HG03045 (cell line): Measurements from ENCODE around the gene NUFIP1.
"Not testable (repeated sequence)": the region's sequence is repeated elsewhere in the genome, so short reads cannot be mapped to it uniquely, and the experiment has no call there.

Experiments
- ATAC-seq: cut with Tn5 transposase; IDR thresholded peaks from one replicate; pipeline ENCODE4 v1.9.1; 2021; ENCODE audit warnings: mild to moderate bottlenecking, moderate library complexity; ENCODE audit not compliant: unreplicated experiment

Gene NUFIP1

DNA sequence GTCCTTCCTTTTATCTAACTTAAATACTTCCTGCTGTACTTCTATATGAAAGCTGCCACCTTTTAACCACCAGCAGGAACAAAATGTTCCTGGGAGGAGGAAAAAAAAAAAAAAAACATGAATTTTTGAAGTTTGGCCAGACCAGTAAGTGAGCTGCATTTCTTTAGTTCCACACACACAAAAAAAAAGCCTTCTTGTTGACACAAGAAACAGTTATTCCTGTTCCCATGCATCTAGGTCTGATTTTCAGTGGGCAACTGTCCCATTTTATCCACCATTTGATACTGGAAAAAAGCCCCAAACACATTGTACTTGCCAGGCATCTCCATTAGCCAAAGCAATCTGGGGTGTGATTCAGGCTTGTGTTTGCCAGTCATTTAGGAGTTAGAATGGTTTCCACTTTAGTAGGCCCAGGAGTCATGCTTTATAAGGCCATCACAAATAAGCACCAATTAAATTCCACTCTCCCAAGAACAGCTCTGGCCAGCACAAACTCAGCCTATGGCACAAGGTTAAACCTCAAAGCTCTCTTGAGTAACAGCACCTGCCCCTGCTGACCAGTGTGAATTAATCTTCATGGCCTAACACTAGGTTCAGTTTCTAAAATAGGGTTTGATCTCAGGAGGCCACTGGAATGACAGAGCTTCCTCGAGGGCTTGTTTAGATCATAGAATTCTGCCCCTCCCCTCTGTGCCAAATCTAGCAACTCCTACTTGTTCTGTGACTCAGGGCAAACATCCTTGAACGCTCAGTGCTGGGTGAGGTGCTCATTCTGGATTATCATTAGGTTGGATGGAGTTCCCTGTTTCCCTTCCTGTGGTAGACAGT lies 67.1 kb downstream of the NUFIP1 start:
- ATAC-seq: no peak

DNA sequence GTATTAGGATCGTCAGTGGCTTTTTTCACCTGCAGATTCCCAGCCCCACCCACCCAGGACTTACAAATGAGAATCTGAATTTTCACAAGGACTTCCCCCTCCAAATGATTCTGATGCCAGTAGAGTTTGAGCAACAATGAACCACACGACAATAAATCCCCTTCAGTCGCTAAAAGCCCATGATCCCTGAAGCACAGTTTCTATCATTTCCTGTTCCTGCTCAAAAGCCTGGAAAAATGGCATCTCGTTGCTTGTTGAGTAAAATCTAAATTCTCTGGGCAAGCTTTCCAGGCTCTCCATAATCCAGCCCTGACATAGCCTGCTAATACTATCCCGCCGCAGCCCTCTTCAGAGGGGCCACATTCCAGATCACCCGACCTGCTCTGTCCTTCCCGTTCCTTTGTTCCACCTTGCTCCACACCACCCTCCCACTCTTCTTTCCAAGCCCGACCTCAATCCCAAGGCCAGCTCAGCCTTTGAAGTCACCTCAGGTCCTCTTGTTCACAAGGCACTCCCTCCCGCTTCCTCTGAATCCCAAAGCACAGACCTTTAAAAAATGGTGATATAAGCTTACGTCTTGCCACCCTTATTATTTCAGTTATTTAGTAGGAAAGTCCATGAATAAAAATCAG lies 67.9 kb downstream of the NUFIP1 start:
- no peak for ATAC-seq

DNA sequence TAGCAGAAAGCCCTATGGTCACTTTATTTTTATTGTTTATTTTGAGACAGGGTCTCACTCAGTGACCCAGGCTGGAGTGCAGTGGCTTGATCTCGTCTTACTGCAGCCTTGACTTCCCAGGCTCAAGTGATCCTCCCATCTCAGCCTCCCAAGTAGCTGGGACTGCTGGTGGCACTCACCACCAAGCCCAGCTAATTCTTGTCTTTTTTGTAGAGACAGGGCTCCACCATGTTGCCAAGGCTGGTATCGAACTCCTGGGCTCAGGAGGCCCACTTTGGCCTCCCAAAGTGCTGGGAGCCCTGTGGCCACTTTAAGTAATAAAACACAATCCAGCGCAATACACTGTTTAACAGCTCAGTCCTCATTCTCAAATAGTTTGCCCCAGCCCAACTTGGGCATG lies 69.3 kb downstream of the NUFIP1 start:
- no peak for ATAC-seq

DNA sequence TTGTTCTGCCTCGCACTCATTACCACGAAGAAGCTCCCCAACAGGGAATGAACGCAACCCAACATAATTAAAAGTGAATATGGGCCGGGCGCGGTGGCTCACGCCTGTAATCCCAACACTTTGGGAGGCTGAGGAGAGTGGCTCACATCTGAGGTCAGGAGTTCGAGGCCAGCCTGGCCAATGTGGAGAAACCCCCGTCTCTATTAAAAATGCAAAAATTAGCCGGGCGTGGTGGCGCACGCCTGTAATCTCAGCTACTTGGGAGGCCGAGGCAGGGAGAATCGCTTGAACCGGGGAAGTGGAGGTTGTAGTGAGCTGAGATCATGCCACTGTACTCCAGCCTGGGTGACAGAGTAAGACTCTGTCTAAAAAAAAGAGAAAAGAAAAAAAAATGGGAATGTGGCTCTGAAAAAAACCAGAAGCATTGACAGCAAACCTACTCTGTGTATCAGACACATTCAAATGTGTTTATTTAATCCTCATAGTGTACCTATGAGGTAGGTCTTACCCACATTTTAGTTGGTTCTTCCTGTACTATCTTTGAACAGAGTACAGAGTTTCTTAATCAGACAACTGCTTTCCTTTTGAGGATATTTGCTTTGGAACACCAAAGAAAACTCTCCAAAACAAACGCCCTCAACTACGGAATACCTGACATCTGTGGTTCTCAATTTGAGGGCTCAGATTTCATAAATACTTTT lies 70.0 kb downstream of the NUFIP1 start:
- ATAC-seq: no peak

DNA sequence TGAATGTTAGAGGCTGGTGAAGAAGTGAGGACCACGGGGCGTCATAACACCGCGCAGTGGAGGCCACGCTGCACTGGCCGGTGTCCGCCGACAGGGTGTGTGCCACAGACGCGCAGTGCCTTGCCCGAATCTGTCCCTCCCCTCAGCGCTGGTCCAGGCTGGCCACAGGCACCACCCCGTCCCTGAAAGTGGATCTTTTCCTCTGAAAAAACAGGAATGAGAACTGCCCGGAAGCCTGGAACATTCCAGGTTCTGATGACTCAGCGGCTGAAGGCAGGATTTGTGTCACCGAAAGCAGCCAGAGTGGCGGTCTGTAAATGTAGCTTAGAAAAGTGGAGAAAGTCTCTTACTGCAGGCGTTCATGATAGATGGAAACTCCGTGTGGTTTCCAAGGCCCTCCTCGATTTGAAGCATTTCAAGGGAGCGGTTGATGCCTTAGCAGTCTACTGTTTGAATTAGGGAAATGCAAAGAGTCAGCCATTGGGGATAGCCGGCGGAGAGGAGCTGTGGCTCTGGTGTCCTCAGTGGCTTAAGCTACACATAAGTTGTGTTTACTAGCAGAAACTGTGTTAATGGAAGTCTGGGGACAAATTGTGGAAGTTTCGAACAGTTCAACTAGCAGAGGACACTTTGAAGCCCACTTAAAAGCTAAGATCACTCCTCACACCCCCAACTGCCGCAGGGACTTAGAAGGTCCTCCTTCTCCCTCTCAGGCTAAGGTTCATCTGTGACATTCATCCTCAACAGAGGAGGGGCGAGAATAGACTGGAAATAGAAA lies 70.8 kb downstream of the NUFIP1 start:
- ATAC-seq: peak; percentile 88

DNA sequence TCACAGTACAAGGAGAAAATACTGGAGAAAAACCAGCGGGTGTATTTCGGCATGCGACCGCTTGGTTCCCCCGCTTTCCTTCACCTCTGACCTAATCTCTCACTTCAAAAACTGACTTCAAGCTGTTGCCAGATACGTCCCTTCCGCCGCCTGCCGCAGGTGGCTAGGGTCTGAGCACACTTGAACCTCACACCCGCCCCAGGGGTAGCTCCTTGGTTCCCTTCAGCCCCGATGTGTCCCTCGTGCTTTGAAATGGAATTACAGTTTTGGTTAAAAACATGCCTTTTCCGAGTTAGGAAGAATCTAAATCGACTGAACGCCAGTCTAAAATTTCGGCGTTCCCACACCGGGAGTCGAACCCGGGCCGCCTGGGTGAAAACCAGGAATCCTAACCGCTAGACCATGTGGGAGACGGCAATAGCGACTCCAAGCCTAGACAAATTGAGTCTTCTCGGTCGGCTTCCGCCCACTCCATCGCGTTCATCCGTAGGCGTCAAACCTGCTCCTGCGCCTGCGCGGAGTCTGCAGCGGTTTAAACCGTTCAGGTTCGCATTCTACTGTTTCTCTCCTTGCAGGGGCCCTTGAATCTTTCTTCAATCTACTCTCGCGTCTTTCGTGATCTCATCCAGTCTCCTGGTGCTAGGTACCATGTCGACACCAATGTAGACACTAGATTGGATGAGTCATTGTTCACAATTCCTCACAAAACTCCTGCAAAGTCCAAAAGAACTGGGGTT lies 71.5 kb downstream of the NUFIP1 start:
- peak; percentile 83 for ATAC-seq

DNA sequence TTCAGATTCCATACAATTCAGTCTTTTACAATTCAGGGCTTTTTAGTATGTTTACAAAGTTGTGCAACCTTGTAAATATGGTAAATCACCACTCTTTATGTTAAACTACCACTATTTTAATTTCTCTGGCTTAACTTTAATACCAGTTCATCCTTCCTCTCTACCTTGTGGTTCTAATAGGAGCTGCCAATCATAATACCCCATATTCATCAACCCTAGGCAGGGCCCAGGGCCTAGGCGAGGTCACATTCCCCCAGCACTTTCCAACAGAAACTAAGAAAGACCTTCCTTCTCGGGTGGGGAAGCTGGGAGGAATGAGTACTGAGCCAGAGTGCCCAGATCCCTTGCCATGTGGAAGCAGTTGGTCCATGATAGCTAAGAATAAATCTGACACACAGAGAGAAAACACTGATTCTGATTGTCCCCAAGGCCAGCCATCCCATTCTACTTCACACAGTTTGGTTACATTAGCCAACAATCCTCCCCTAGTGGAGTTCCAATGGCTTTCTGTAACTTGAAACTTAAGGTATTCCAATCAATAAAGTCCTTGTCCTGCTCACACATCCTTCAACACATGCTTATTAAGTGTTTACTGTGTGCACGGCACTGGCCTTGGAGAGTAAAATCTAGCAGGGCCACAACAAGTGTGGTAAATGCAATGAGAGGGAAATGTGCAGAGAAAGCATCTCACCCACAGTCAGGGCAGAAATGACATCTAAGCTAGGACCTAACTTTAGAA lies 76.8 kb downstream of the NUFIP1 start:
- no peak for ATAC-seq

DNA sequence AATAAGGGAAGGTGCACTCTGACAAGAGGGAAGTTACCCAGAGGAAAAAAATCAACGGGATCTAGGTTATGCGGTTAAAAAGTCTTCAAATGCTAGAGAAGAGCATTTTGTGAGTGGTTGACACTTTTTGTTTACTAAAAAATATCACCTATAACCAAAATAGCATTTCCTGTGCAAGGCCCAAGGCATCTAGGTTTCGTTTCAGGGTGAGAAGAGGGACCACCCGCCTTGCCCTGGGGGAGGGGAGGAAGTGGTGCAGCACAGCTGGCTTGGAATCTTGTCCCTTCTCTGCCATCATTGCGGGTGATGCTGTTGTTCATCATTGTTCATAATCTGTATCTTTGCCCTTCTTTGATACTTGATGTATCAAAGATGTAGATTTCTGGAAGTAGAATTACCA lies 80.6 kb downstream of the NUFIP1 start:
- ATAC-seq: no peak

DNA sequence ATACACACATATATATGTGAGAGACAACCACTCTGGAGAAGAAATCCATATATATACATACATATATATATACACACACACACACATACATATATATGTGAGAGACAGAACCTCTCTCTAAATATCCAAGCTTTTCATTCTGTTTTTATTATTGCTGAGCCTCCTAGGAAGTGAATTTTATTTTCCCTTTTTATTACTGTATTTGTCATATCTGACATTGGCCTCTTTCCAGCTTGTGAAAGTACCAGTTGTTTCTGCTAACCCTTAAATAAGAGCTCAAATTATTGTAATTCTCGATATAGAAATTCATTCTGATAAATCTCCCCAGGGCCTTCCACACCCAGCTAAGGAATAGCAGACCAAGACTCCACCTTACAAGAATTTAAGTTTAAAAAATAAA lies 81.0 kb downstream of the NUFIP1 start:
- no peak for ATAC-seq

DNA sequence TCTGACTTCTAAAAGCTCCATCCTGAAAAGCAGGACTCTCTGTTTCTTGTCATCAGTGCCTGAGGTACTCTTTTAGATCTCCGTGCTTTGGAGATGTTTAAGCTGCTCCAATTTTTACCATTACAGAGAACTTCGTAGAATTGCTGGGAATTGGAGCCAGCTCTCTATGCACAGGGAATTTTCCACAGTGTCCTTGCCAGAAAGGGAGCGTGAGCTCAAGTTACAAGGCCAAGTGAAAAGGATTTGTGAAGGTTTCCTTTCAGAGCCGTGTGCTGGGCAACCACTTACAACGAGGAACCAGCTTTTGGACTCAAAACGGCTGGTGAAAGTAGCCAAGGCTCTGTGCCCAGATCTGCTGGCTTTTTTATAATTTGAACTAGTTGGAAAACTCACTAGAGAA lies 82.6 kb downstream of the NUFIP1 start:
- no peak for ATAC-seq

DNA sequence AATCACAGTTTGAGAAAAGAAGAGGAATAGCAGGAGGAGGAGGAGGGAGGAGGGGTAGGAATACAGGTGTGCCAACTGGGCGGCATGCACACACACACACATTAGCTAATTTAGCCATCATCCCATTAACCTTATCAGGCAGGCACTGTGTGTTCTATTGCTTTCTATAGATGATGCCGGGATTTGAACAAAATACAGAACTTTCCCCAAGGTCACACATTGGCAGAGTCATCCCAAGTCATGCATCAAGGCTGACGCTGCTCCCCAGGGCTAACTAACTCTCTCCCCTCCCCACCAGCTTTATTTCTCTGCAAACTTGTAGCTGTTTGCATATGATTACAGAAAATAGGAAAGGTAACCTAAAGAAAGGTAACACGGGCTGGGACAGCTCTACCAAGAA lies 83.0 kb downstream of the NUFIP1 start:
- no peak for ATAC-seq

DNA sequence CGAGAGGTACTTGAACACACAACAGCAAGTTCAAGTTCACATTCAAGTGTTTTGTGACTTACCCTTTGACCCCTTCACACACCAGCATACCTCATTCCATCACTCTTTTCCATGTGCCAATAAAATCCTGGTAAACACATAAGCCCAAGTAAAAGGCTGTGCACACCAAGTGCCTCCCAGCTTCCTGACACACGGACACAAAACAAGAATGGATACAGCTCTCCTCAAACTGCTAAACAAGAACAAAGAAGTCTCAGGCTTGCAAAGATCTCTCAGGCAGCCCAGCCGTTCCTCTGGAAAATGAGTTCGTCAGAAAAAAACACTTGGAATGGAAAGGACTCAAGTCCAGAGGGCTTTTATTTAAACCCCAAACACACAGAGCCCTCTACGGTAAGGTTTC lies 83.7 kb downstream of the NUFIP1 start:
- ATAC-seq: no peak

DNA sequence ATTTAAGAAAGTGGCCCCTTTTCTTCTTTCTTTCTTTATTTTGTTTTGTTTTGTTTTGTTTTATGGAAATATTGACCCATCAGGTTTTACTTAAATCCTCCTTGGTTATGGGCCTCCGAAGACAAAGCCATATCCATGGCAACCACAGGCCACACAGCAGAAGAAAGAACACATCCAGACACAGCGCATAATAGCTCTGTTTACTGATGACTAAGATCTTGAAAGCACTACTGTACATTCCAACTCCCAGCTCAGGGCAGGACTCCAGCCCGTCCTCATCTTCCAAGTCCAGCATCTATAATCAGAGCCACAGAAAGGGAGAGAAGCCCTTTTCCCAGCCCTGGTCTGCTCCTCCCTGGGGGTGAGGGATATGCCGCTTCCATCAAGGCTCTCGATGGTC lies 84.3 kb downstream of the NUFIP1 start:
- ATAC-seq: no peak

DNA sequence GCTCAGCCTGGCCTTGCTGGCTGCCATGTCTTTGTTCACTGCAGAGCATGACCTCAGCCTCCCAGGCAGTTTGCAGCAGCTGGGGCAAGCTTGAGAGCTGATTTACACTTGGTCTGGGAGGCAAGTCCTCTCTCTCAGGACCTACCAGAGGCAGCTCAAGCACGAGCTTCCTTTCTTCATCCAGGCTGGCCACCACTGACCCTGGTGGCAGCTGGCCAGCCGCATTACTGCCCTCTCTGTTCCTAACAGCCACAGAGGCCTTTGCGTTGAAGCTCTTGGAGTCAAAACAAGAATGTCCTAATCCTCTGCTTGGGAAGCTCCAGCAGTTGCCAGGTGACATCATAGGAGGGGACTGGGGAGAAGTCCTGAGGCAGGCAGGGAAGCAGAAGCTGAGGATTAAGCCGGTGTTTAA lies 85.7 kb downstream of the NUFIP1 start:
- ATAC-seq: no peak

DNA sequence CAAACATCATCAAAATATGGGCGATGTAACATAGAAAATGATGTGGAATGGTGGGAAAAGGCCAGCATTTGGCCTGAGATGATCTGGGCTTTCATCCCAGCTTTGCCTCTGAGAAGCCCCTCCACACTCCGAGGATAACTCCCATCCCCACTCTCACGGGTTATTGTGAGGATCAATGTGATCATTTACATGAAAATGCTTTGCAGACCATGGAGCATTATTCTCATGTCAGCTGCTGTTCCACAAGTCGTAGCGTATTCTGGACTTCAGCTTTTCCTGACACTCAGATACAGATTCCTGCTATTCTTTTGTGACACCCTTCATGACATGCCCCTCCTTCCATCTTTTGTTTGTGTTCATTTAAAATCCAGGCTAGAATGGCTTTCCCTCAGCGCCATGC lies 86.5 kb downstream of the NUFIP1 start:
- ATAC-seq: no peak

DNA sequence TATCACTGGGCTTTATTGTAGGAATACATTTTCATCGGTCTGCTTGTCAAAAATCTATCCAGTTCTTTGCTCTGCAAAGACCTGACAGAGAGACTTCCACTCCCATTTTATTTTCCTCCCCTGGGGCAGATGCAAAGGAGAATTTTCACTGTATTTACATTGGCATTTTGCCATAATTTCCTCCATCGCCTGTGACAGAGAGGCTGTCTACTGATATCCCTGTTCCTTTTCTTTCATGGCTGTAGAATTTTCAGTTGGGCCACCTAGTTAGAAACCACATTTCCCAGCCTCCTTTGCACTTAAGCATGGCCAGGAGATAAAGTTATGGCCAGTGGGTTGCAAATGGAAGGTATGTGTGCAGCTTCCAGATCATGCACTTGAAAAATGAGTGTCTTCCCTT lies 89.3 kb downstream of the NUFIP1 start:
- no peak for ATAC-seq

DNA sequence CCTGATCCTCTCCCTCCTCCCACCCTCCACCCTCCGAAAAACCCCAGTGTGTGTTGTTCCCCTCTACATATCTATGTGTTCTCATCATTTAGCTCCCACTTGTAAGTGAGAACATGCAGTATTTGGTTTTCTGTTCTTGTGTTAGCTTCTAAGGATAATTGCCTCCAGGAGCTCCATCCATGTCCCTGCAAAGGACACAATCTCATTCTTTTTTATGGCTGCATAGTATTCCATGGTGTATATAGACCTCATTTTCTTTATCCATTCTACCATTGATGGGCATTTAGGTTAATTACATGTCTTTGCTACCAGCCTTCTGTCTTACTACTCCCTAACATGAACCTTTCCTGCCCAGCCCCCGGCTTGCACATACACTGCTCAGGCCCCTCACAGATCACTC lies 91.0 kb downstream of the NUFIP1 start:
- not testable (repeated sequence) for ATAC-seq

DNA sequence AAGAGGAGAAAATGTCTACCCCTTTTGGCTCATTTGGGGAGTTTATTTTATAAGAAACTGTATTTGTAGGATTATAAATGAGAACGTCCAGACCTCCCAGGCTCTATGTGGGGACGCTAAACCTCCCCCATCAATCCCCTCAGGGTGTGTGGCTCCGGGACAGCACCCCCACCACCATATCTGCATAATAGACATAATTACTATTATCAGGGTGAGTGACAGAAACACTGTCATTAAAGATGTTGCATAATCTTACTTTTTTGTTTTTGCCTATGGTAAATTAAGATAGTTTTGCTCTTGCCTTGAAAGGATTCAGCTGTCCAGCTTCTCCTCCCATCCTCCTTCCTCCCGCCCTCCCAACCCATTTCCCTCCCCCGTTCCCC lies 93.3 kb downstream of the NUFIP1 start:
- no peak for ATAC-seq

DNA sequence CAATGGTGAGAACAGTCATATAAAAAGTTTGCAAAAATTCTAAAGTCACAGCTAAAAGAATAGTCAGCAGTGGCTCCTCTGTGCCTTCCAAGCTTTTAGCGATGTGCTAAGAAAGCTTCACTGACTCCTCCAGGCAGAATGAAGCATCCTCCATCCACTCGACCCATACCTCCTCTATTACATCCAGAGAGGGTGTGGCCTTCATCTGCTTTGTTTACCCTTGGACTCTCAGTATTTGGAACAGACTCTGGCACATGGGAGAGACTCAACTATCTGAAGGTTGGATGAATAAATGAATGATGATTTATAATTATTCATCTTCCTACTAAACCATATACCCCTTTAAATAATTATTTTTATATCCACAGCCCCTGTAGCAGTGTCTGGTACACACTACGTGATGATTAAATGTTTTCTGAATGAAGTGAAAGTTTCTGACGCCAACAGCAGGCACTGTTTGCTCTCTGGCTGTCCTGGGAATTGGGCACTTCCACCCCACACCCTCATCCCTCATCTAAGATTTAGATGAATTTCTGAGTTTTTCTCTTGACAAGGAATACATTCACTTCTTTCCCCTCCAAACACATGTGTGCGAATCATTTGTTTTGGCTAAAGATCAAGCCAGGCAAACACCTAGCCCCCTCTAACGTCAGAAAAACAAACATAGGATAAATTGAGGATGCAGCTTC lies 93.9 kb downstream of the NUFIP1 start:
- no peak for ATAC-seq
